HS-5 (cell line): Measurements from ENCODE around the gene CSN3.

Source experiments
- DNase-seq: peaks from one replicate; pipeline ENCODE4 v3.0.0-alpha.2; 2012; ENCODE audit warnings: low read depth

The CSN3 gene

GRCh38 chr4:70297576-70297975 is 55.2 kb downstream of the CSN3 start:
- DNase-seq = no peak

GRCh38 chr4:70298051-70298450 is 55.7 kb downstream of the CSN3 start:
- DNase-seq = no peak

- DNase-seq = no peak
Observed at GRCh38 chr4:70299643-70300042, 57.2 kb downstream of the CSN3 start.

- no peak for DNase-seq
Observed at GRCh38 chr4:70300215-70300614, 57.8 kb downstream of the CSN3 start.
